ENCODE results near the gene ILK. TPM values are rescaled to one million over a fixed set of nuclear protein-coding genes. Genes with fewer than 3 reads are reported as not detected.
A peak's percentile ranks its signal among the peaks of the same experiment; 100 is the strongest.

The ILK gene
- total RNA-seq, 1 donor from 2014 or later: 183 TPM

DNA sequence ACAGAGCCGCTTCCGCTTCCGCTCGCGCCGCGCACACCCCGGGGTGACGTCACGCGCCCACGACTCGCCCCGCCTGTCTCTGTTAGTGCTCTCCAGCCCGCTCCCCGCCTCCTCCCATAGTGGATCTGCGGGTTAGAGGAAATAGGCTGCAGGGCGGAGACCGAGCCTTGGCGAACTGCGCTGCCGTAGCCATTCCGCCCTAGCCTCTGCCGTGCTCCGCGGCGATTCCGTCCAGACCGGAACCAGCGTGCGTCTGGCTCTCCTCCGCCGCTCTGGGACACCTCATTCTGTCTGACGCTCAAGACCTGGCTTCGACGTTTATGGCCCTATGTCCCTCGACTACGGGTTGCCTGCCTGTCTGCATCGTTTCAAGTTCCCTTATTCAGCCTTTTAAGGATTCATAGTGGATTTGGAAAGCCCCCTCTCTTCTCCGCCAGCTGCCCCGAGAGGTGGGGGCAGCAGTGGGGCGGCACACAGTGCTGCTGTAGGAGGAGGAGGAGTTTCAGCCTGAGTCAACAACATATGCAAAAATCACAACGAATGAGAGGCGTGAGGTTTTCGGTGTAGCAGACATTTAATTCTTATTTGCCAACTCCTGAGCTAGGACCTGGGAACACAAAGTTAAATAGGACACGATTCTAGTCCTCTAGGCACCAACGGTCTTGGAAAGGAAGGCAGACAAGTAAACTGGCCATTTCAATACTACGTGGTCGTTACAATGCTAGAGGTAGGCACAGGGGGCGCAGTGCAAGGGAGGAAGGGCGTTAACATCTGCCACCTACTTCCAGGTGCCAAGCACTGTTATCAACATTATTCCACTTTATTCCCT lies 8.9 kb downstream of the ILK start, which contains the start of gene TAF10:
TSS of gene TAF10 (minus strand) at position 4 of the 829 bp plus-strand sequence. CDS start 27 bp downstream, outside the sequence.
- TF ChIP-seq, protein P1, sequence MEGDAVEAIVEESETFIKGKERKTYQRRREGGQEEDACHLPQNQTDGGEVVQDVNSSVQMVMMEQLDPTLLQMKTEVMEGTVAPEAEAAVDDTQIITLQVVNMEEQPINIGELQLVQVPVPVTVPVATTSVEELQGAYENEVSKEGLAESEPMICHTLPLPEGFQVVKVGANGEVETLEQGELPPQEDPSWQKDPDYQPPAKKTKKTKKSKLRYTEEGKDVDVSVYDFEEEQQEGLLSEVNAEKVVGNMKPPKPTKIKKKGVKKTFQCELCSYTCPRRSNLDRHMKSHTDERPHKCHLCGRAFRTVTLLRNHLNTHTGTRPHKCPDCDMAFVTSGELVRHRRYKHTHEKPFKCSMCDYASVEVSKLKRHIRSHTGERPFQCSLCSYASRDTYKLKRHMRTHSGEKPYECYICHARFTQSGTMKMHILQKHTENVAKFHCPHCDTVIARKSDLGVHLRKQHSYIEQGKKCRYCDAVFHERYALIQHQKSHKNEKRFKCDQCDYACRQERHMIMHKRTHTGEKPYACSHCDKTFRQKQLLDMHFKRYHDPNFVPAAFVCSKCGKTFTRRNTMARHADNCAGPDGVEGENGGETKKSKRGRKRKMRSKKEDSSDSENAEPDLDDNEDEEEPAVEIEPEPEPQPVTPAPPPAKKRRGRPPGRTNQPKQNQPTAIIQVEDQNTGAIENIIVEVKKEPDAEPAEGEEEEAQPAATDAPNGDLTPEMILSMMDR (IDR thresholded peaks at IDR 0.05; ENCODE audit: unreplicated experiment): peak; percentile 43
- Mint-ChIP-seq H3K4me3 (ENCODE audit: unreplicated experiment) (peak within 1 kb of the TSS; percentile 90), H3K27me3 (ENCODE audit: unreplicated experiment) (peaks cover 9% of the 10 kb centered on the region), H3K4me1 (ENCODE audit: unreplicated experiment) (peaks cover 24% of the 10 kb centered on the region), H3K36me3 (ENCODE audit: low read depth, unreplicated experiment) (peaks cover 49% of the 10 kb centered on the region), H3K27ac (ENCODE audit: unreplicated experiment) (peak within 1 kb of the TSS; percentile 96), H3K9me3 (ENCODE audit: unreplicated experiment) (no peaks in the 10 kb centered on the region)
- DNase-seq (ENCODE audit: low spot score): peak; percentile 94

DNA sequence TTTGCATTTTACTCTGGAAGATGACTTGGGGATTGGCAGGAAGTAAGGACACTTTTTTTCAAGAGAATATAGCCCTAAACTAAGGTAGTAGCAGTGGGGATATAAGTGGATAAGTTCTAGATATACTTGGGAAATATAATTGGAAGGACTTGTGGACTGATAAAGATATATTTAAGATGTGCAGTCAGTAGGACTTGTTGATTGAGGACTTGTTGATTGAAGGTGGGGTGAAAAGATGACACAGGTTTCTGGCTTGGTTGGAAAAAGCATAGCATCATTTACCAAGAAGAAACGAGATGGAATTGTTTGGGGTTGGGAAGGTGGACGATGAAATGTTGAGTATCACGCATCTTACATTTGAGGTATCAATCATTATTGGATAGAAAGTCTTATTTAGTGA lies 9.9 kb downstream of the ILK start:
- no peaks in the 10 kb centered on the region for H3K9me3 Mint-ChIP-seq (ENCODE audit: unreplicated experiment)
- TF ChIP-seq, protein P1 (IDR thresholded peaks at IDR 0.05; ENCODE audit: unreplicated experiment): no peak
- H3K4me3 Mint-ChIP-seq (ENCODE audit: unreplicated experiment): no peak overlapping the region
- peaks cover 11% of the 10 kb centered on the region for H3K27me3 Mint-ChIP-seq (ENCODE audit: unreplicated experiment)
- no peak overlapping the region for H3K27ac Mint-ChIP-seq (ENCODE audit: unreplicated experiment)
- H3K4me1 Mint-ChIP-seq (ENCODE audit: unreplicated experiment): peaks cover 15% of the 10 kb centered on the region
- DNase-seq (ENCODE audit: low spot score): no peak
- H3K36me3 Mint-ChIP-seq (ENCODE audit: low read depth, unreplicated experiment): peaks cover 41% of the 10 kb centered on the region

DNA sequence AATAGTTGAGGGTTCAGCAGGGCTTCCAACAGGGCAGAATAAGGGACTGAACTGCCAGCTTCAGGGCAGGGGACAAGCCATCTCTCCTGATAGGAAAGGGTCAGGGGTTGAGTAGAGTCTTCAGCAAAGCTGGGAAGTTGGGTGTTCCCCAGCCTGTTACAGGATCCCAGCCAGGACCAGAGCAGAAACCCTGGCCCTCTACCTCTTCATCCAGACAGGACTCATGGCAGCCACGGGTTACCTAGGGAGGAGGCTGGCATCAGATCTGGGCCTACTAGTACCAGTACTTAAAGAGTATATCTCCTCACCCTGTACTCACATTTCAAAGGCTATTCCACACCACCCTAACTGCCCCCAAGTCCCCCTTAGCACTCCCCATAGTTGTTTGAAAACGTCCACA lies 10.9 kb downstream of the ILK start:
- no peak for DNase-seq (ENCODE audit: low spot score)
- peaks cover 32% of the 10 kb centered on the region for H3K36me3 Mint-ChIP-seq (ENCODE audit: low read depth, unreplicated experiment)
- peak overlapping the region; percentile 5 for H3K4me3 Mint-ChIP-seq (ENCODE audit: unreplicated experiment)
- TF ChIP-seq, protein P1 (IDR thresholded peaks at IDR 0.05; ENCODE audit: unreplicated experiment): no peak
- H3K4me1 Mint-ChIP-seq (ENCODE audit: unreplicated experiment): peaks cover 10% of the 10 kb centered on the region
- H3K27ac Mint-ChIP-seq (ENCODE audit: unreplicated experiment): no peak overlapping the region
- no peaks in the 10 kb centered on the region for H3K9me3 Mint-ChIP-seq (ENCODE audit: unreplicated experiment)
- peaks cover 10% of the 10 kb centered on the region for H3K27me3 Mint-ChIP-seq (ENCODE audit: unreplicated experiment)

GRCh38 chr11:6615046-6615445 lies 11.5 kb downstream of the ILK start:
- TF ChIP-seq, protein P1 (IDR thresholded peaks at IDR 0.05; ENCODE audit: unreplicated experiment): no peak
- H3K4me1 Mint-ChIP-seq (ENCODE audit: unreplicated experiment): peaks cover 5% of the 10 kb centered on the region
- H3K27me3 Mint-ChIP-seq (ENCODE audit: unreplicated experiment): peaks cover 7% of the 10 kb centered on the region
- H3K9me3 Mint-ChIP-seq (ENCODE audit: unreplicated experiment): no peaks in the 10 kb centered on the region
- H3K4me3 Mint-ChIP-seq (ENCODE audit: unreplicated experiment): no peak overlapping the region
- no peak for DNase-seq (ENCODE audit: low spot score)
- H3K36me3 Mint-ChIP-seq (ENCODE audit: low read depth, unreplicated experiment): peaks cover 26% of the 10 kb centered on the region
- no peak overlapping the region for H3K27ac Mint-ChIP-seq (ENCODE audit: unreplicated experiment)

Measured in endothelial cell (in vitro differentiated cells).